PFSK-1 (cell line): ENCODE results near the gene TRPM2.

Experiments used
- FOXP2 ChIP-seq: optimal IDR thresholded peaks from 2 replicates; pipeline ENCODE3; 2011; ENCODE audit warnings: borderline replicate concordance, control low read depth, inconsistent platforms; ENCODE audit not compliant: insufficient read depth; ENCODE audit errors: extremely low read length, extremely low read depth
- POLR2AphosphoS5 ChIP-seq: IDR thresholded peaks from 2 replicates; pipeline ENCODE4 v1.6.1; 2012; ENCODE audit warnings: low read depth, mild to moderate bottlenecking, control low read depth, low read length, moderate library complexity
- REST ChIP-seq, 2 experiments: IDR thresholded peaks; 2 replicates each; pipeline versions ENCODE4 v1.6.1 to v1.8.0; 2011 to 2012; ENCODE audit warnings: low read depth in 2 of 2, low read length in 2 of 2, control low read depth in 1 of 2, inconsistent platforms in 1 of 2, mild to moderate bottlenecking in 1 of 2, moderate library complexity in 1 of 2; ENCODE audit not compliant: insufficient read depth in 1 of 2
- SIN3A ChIP-seq: IDR thresholded peaks from 2 replicates; pipeline ENCODE4 v1.6.1; 2012; ENCODE audit warnings: mild to moderate bottlenecking, low read length, moderate library complexity, borderline replicate concordance; ENCODE audit not compliant: insufficient read depth
- TAF1 ChIP-seq: IDR thresholded peaks from 2 replicates; pipeline ENCODE4 v1.6.1; 2012; ENCODE audit warnings: low read length, control low read depth, borderline replicate concordance; ENCODE audit not compliant: insufficient read depth

The TRPM2 gene

GRCh38 chr21:44337449-44337848, 16.0 kb upstream of the TRPM2 start:
- TF ChIP-seq POLR2AphosphoS5, result no peak
- no peak for TF ChIP-seq TAF1
- no peak for TF ChIP-seq FOXP2
- TF ChIP-seq SIN3A, result no peak
- no peak for TF ChIP-seq REST (IDR thresholded peaks at IDR 0.05; ENCODE audit: insufficient read depth in 1 of 2, low read depth in 2 of 2, low read length in 2 of 2)

GRCh38 chr21:44337941-44338895, 15.2 kb upstream of the TRPM2 start:
- TF ChIP-seq POLR2AphosphoS5, result no peak
- no peak for TF ChIP-seq SIN3A
- TF ChIP-seq REST (IDR thresholded peaks at IDR 0.05; ENCODE audit: insufficient read depth in 1 of 2, low read depth in 2 of 2, low read length in 2 of 2), result no peak
- TF ChIP-seq FOXP2, result no peak
- TF ChIP-seq TAF1, result no peak

GRCh38 chr21:44338971-44339910, 14.2 kb upstream of the TRPM2 start, which contains the start of gene CFAP410:
CFAP410 (minus strand) TSS chr21:44339390; CDS start chr21:44339194, 196 bp downstream.
- TF ChIP-seq SIN3A (peak; percentile 93; the same call in 1 of the 2 replicates), REST (IDR thresholded peaks at IDR 0.05; ENCODE audit: insufficient read depth in 1 of 2, low read depth in 2 of 2, low read length in 2 of 2) (peak in 1 of 2 experiments; percentile 58; a peak in 1 of 4 replicates), TAF1 (no peak), POLR2AphosphoS5 (peak; percentile 73), FOXP2 (no peak)

- TF ChIP-seq TAF1, result no peak
- TF ChIP-seq FOXP2, result no peak
- TF ChIP-seq SIN3A, result no peak
- TF ChIP-seq POLR2AphosphoS5, result no peak
- TF ChIP-seq REST (IDR thresholded peaks at IDR 0.05; ENCODE audit: insufficient read depth in 1 of 2, low read depth in 2 of 2, low read length in 2 of 2), result no peak
Observed at GRCh38 chr21:44344541-44345183, 8.8 kb upstream of the TRPM2 start.
